K562 (cell line): ENCODE measurements around the gene SYNPO2. TPM values are rescaled to one million over a fixed set of nuclear protein-coding genes. Genes with fewer than 3 reads are reported as not detected.
"Not testable (repeated sequence)": the region's sequence is repeated elsewhere in the genome, so short reads cannot be mapped to it uniquely, and the experiment has no call there.

Source experiments
- ATAC-seq: fragments of 200-7000 bp; cut with Tn5 transposase; 3 replicates; pipeline ENCODE4 v1.9.1; 2020; ENCODE audit warnings: moderate library complexity
- BruUV-seq: library from RNA; stranded (reverse); fragments of 400-500 nt; replicated peaks from 2 replicates; lab custom pipeline; 2021; lab: Mats Ljungman, UMichigan
- CTCF ChIA-PET: fragments of 300-600 bp; formaldehyde crosslinking; extraction: SDS; loops from one replicate; lab custom pipeline; 2021; ENCODE audit warnings: low intra/inter-chr PET ratio; lab: Yijun Ruan, JAX
- POLR2A ChIA-PET: fragments of 300-600, 350-650 bp; sonication (Branson Sonifier 250); formaldehyde crosslinking; extraction: SDS; loops from one replicate; lab custom pipeline; 2021; ENCODE audit warnings: antibody characterized with exemption, inconsistent platforms; lab: Yijun Ruan, JAX
- DNase-seq, 4 experiments: peaks; one replicate each; pipeline versions ENCODE4 v3.0.0 to v3.0.0-alpha.2; 2011 to 2018; ENCODE audit warnings: low spot score in 3 of 4, mixed read lengths in 3 of 4; ENCODE audit errors: extremely low read depth in 1 of 4
- FAIRE-seq: peaks from 2 replicates; lab custom pipeline; 2011; peaks lifted over from hg19 to GRCh38; lab: Jason Lieb, UNC
- H2AFZ ChIP-seq: 2 replicates; pipeline ENCODE4 v1.6.0; 2011; ENCODE audit warnings: low read depth, low read length, control low read depth, inconsistent platforms
- H3K27ac ChIP-seq: fragments of 200-600 bp; 3 replicates; pipeline ENCODE4 v1.8.0; 2011; ENCODE audit warnings: low read depth, mild to moderate bottlenecking, control low read depth, inconsistent platforms, low read length, moderate library complexity, mixed read lengths; ENCODE audit errors: extremely low read depth
- H3K27me3 ChIP-seq, 2 experiments: fragments of 300-600 bp in 1 of 2; 2 replicates in 1 of 2; 3 replicates in 1 of 2; pipeline versions ENCODE4 v1.6.0 to v1.8.0; 2011; ENCODE audit warnings: inconsistent platforms in 2 of 2, low read length in 2 of 2, mild to moderate bottlenecking in 1 of 2, mixed read lengths in 1 of 2, moderate library complexity in 1 of 2; ENCODE audit not compliant: control insufficient read depth in 2 of 2, insufficient read depth in 2 of 2
- H3K36me3 ChIP-seq: fragments of 300-600 bp; 3 replicates; pipeline ENCODE4 v1.8.0; 2011; ENCODE audit warnings: mild to moderate bottlenecking, low read length, inconsistent platforms; ENCODE audit not compliant: control insufficient read depth, insufficient read depth
- H3K4me1 ChIP-seq, 2 experiments: fragments of 200-600 bp in 1 of 2; replicated peaks in 1 of 2; 2 replicates in 1 of 2; 3 replicates in 1 of 2; pipeline versions ENCODE4 v1.5.1 to v1.8.0; 2011; ENCODE audit warnings: inconsistent platforms in 2 of 2, low read length in 2 of 2, mild to moderate bottlenecking in 1 of 2, mixed read lengths in 1 of 2, moderate library complexity in 1 of 2; ENCODE audit not compliant: control insufficient read depth in 2 of 2, insufficient read depth in 2 of 2
- H3K4me2 ChIP-seq: 2 replicates; pipeline ENCODE4 v1.6.1; 2011; ENCODE audit warnings: low read length, control low read depth, inconsistent platforms, mixed read lengths; ENCODE audit not compliant: insufficient read depth
- H3K4me3 ChIP-seq: fragments of 200-600 bp; sonication (generic), shearing (Covaris generic); 2 replicates; pipeline ENCODE4 v1.5.1; 2016; ENCODE audit warnings: control low read depth, inconsistent platforms
- H3K79me2 ChIP-seq: fragments of 200-600 bp; 3 replicates; pipeline ENCODE4 v1.8.0; 2011; ENCODE audit warnings: low read length, inconsistent platforms; ENCODE audit not compliant: control insufficient read depth, insufficient read depth
- H3K9ac ChIP-seq, 2 experiments: 2 replicates each; pipeline versions ENCODE4 v1.6.0 to v1.6.1; 2011; ENCODE audit warnings: low read depth in 2 of 2, low read length in 2 of 2, control low read depth in 1 of 2, inconsistent platforms in 1 of 2, mild to moderate bottlenecking in 1 of 2, mixed read lengths in 1 of 2; ENCODE audit not compliant: insufficient read depth in 1 of 2
- H3K9me1 ChIP-seq: one replicate; pipeline ENCODE4 v1.6.0; 2011; ENCODE audit warnings: inconsistent platforms, mild to moderate bottlenecking, low read length, moderate library complexity; ENCODE audit not compliant: control insufficient read depth, insufficient read depth
- H3K9me3 ChIP-seq: replicated peaks from 2 replicates; pipeline ENCODE4 v1.5.1; 2011; ENCODE audit warnings: low read depth, low read length, inconsistent platforms; ENCODE audit not compliant: control insufficient read depth, insufficient read depth
- H4K20me1 ChIP-seq: replicated peaks from 2 replicates; pipeline ENCODE4 v1.6.1; 2011; ENCODE audit warnings: low read length, inconsistent platforms, mixed read lengths; ENCODE audit not compliant: control insufficient read depth, insufficient read depth
- CREBBP ChIP-seq: IDR thresholded peaks from one replicate; pipeline ENCODE4 v1.6.1; 2012; ENCODE audit warnings: low read depth, mild to moderate bottlenecking, control low read depth, inconsistent platforms, low read length
- GTF2B ChIP-seq: IDR thresholded peaks from 2 replicates; pipeline ENCODE4 v1.6.1; 2011; ENCODE audit not compliant: insufficient read length; ENCODE audit errors: extremely low read depth
- LCOR ChIP-seq: sonication (generic); formaldehyde crosslinking; IDR thresholded peaks from 2 replicates; pipeline ENCODE4 v1.8.0; 2022; ENCODE audit warnings: mild to moderate bottlenecking, missing genetic modification reagents
- STAG1 ChIP-seq: sonication (generic); formaldehyde crosslinking; IDR thresholded peaks from 2 replicates; pipeline ENCODE4 v1.5.0; 2020; ENCODE audit warnings: missing genetic modification reagents, borderline replicate concordance
- ZC3H8 ChIP-seq: fragments of 450-650 bp; IDR thresholded peaks from 2 replicates; pipeline ENCODE4 v1.6.1; 2017
- ZNF197 ChIP-seq: fragments of 200-800 bp; sonication (Bioruptor generic); IDR thresholded peaks from 2 replicates; pipeline ENCODE4 v1.6.1; 2016; ENCODE audit warnings: low read depth, missing genetic modification characterization, missing compliant biosample characterization
- WGBS: fragments of 100-300 bp; shearing (Covaris generic); methylation state at CpG from one replicate; pipeline ENCODE4 v1.1.6; 2016; ENCODE audit warnings: low coverage, mixed read lengths; ENCODE audit not compliant: insufficient coverage; ENCODE audit errors: missing lambda C conversion rate; 5-methylcytosine and 5-hydroxymethylcytosine counted together
- in situ Hi-C: fragments of 300-500 bp; cut with MboI; formaldehyde crosslinking; loops from 4 replicates; pipeline ENCODE4 v1.15.0; 2018; ENCODE audit warnings: inconsistent platforms, mixed read lengths
- intact Hi-C: fragments of 100-400 bp; cut with micrococcal nuclease; formaldehyde crosslinking; loops from 2 replicates; pipeline ENCODE4 v1.14.2; 2022
- polyA plus RNA-seq, 8 experiments: library from polyadenylated mRNA; depleted of rRNA in 4 of 8; stranded (reverse) in 5 of 8; unstranded in 3 of 8; fragments of >200 nt; fragmentation: Nextera tagmentation in 2 of 8; fragmentation: Illumina TruSeq in 1 of 8; extraction: Ambion mirVana in 2 of 8; extraction: Trizol in 1 of 8; gene quantifications; 2 replicates each; pipeline versions ENCODE4 v1.2.1 to v1.2.3, GENCODE V29; 2011 to 2014; ENCODE audit warnings: inconsistent platforms in 1 of 8, missing spikeins in 1 of 8
- total RNA-seq, 7 experiments: library from RNA; depleted of rRNA in 6 of 7; stranded (reverse); fragments of >200 nt in 6 of 7; fragmentation: Illumina TruSeq in 2 of 7; extraction: Trizol in 2 of 7; gene quantifications; 2 replicates each; pipeline versions ENCODE4 v1.2.1 to v1.2.3, GENCODE V29; 2011 to 2021; ENCODE audit warnings: low replicate concordance in 1 of 7

The SYNPO2 gene
- total and polyA plus RNA-seq, 9 of the 15 experiments (the other 6 are each of a cell fraction or from before 2014, with no cell fraction given) = 0.03 to 0.18 TPM; not detected in 7

- ATAC-seq (no peak), DNase-seq (no peak), FAIRE-seq (no peak)
- Histone ChIP-seq H3K27me3 (no peaks in the 10 kb centered on the region; a peak in 1 of 5 replicates), H3K4me1 (no peaks in the 10 kb centered on the region), H3K4me3 (no peak overlapping the region), H3K9ac (no peak overlapping the region), H3K79me2 (no peaks in the 10 kb centered on the region), H3K27ac (no peak overlapping the region), H2AFZ (no peak overlapping the region), H3K9me3 (no peaks in the 10 kb centered on the region), H3K36me3 (no peaks in the 10 kb centered on the region), H3K4me2 (no peak overlapping the region), H4K20me1 (no peaks in the 10 kb centered on the region), H3K9me1 (no peaks in the 10 kb centered on the region)
- POLR2A ChIA-PET = no interaction called here
- in situ Hi-C loops = no loop called here
- WGBS = 0% methylated on average over 1 of the region's 1 CpG
- intact Hi-C loops = no loop called here
- CTCF ChIA-PET = no interaction called here
- no peak for TF ChIP-seq ZC3H8
- TF ChIP-seq LCOR (CRISPR knock-in tag) = no peak
- TF ChIP-seq ZNF197 = no peak
- TF ChIP-seq CREBBP = no peak
- TF ChIP-seq GTF2B = no peak
- TF ChIP-seq STAG1 (CRISPR knock-in tag) = no peak
- no TSS peak for BruUV-seq
Measured at GRCh38 chr4:119020158-119020557, 131.5 kb downstream of the SYNPO2 start.

- FAIRE-seq, H3K9me3 ChIP-seq, in situ Hi-C loops, BruUV-seq, ATAC-seq, H3K36me3 ChIP-seq, H3K9ac ChIP-seq, H3K4me1 ChIP-seq, H3K79me2 ChIP-seq, DNase-seq, H3K4me3 ChIP-seq, H3K27ac ChIP-seq, intact Hi-C loops, CTCF ChIA-PET, H4K20me1 ChIP-seq, H3K9me1 ChIP-seq, POLR2A ChIA-PET, H3K4me2 ChIP-seq, H2AFZ ChIP-seq, H3K27me3 ChIP-seq: not testable (repeated sequence)
- WGBS = 7% methylated on average over 4 of the region's 4 CpGs
Measured at GRCh38 chr4:119022520-119022919, 133.9 kb downstream of the SYNPO2 start.
